IMR-90 (cell line): ENCODE results near the gene KRT80. TPM values are rescaled to one million over a fixed set of nuclear protein-coding genes. Genes with fewer than 3 reads are reported as not detected.

ENCODE experiments used
- ATAC-seq: fragments of 200-7000 bp; cut with Tn5 transposase; 2 replicates; pipeline ENCODE4 v1.9.1; 2020; ENCODE audit warnings: low read depth, mild to moderate bottlenecking, moderate library complexity
- BruUV-seq: library from RNA; stranded (reverse); fragments of 400-500 nt; replicated peaks from 2 replicates; lab custom pipeline; 2021; lab: Mats Ljungman, UMichigan
- CTCF ChIA-PET: fragments of 300-600 bp; formaldehyde crosslinking; extraction: SDS; loops from one replicate; lab custom pipeline; 2021; ENCODE audit warnings: antibody characterized with exemption; lab: Yijun Ruan, JAX
- POLR2A ChIA-PET: fragments of 300-600 bp; sonication (Branson Sonifier 250); formaldehyde crosslinking; loops from one replicate; lab custom pipeline; 2022; ENCODE audit warnings: antibody characterized with exemption; ENCODE audit not compliant: unreplicated experiment; lab: Charles Lee
- DNase-seq: peaks from one replicate; pipeline ENCODE4 v3.0.0; 2013
- H2AFZ ChIP-seq: replicated peaks from 2 replicates; pipeline ENCODE3; 2013; ENCODE audit warnings: low read length, mild to moderate bottlenecking; ENCODE audit not compliant: poor library complexity
- H2AK5ac ChIP-seq: 2 replicates; pipeline ENCODE4 v1.6.1; 2013; ENCODE audit warnings: low read depth, low read length, inconsistent platforms
- H2AK9ac ChIP-seq: replicated peaks from 2 replicates; pipeline ENCODE3; 2013; ENCODE audit warnings: mild to moderate bottlenecking, low read depth, low read length, moderate library complexity; ENCODE audit not compliant: poor library complexity
- H2BK120ac ChIP-seq: 2 replicates; pipeline ENCODE4 v1.6.1; 2013; ENCODE audit warnings: low read depth, low read length, inconsistent platforms
- H2BK15ac ChIP-seq: 3 replicates; pipeline ENCODE4 v1.6.1; 2013; ENCODE audit warnings: low read depth, low read length, inconsistent platforms
- H2BK20ac ChIP-seq: 2 replicates; pipeline ENCODE4 v1.6.1; 2013; ENCODE audit warnings: low read depth, mild to moderate bottlenecking, inconsistent platforms, low read length, moderate library complexity
- H2BK5ac ChIP-seq: 2 replicates; pipeline ENCODE4 v1.6.1; 2013; ENCODE audit warnings: mild to moderate bottlenecking, low read depth, low read length, inconsistent platforms; ENCODE audit not compliant: poor library complexity, severe bottlenecking
- H3K14ac ChIP-seq: replicated peaks from 2 replicates; pipeline ENCODE4 v1.6.1; 2013; ENCODE audit warnings: low read depth, low read length, inconsistent platforms
- H3K18ac ChIP-seq: 2 replicates; pipeline ENCODE4 v1.6.1; 2013; ENCODE audit warnings: low read depth, low read length, control low read depth
- H3K23ac ChIP-seq: 2 replicates; pipeline ENCODE4 v1.6.1; 2013; ENCODE audit warnings: low read depth, low read length, inconsistent platforms
- H3K27ac ChIP-seq: 2 replicates; pipeline ENCODE4 v1.5.1; 2013; ENCODE audit warnings: mild to moderate bottlenecking, control low read depth, low read length; ENCODE audit not compliant: insufficient read depth
- H3K27me3 ChIP-seq: 2 replicates; pipeline ENCODE4 v1.6.1; 2013; ENCODE audit warnings: low read length; ENCODE audit not compliant: control insufficient read depth, insufficient read depth
- H3K36me3 ChIP-seq: 2 replicates; pipeline ENCODE4 v1.6.1; 2013; ENCODE audit warnings: low read length, mixed read lengths; ENCODE audit not compliant: control insufficient read depth, insufficient read depth
- H3K4ac ChIP-seq: 2 replicates; pipeline ENCODE4 v1.6.1; 2013; ENCODE audit warnings: low read depth, low read length, inconsistent platforms
- H3K4me1 ChIP-seq: 2 replicates; pipeline ENCODE4 v1.6.1; 2013; ENCODE audit warnings: low read length, mixed read lengths; ENCODE audit not compliant: control insufficient read depth, insufficient read depth
- H3K4me2 ChIP-seq: 2 replicates; pipeline ENCODE4 v1.6.1; 2013; ENCODE audit warnings: low read depth, mild to moderate bottlenecking, control low read depth, low read length, moderate library complexity
- H3K4me3 ChIP-seq: 2 replicates; pipeline ENCODE4 v1.5.1; 2013; ENCODE audit warnings: low read depth, mild to moderate bottlenecking, control low read depth, low read length, moderate library complexity; ENCODE audit not compliant: insufficient read depth
- H3K56ac ChIP-seq: 2 replicates; pipeline ENCODE4 v1.6.1; 2013; ENCODE audit warnings: low read length, inconsistent platforms; ENCODE audit not compliant: insufficient read depth; ENCODE audit errors: extremely low read depth
- H3K79me1 ChIP-seq, 2 experiments: 2 replicates each; pipeline ENCODE4 v1.6.1; 2013; ENCODE audit warnings: low read length in 2 of 2, inconsistent platforms in 1 of 2, low read depth in 1 of 2
- H3K9ac ChIP-seq: 2 replicates; pipeline ENCODE4 v1.6.1; 2013; ENCODE audit warnings: low read depth, low read length, control low read depth
- H3K9me1 ChIP-seq: 2 replicates; pipeline ENCODE4 v1.6.1; 2013; ENCODE audit warnings: low read length, inconsistent platforms; ENCODE audit not compliant: insufficient read depth
- H3K9me3 ChIP-seq: 2 replicates; pipeline ENCODE4 v1.6.1; 2013; ENCODE audit warnings: low read length; ENCODE audit not compliant: control insufficient read depth, insufficient read depth
- H4K20me1 ChIP-seq: 2 replicates; pipeline ENCODE4 v1.6.1; 2013; ENCODE audit warnings: low read length, inconsistent platforms; ENCODE audit not compliant: insufficient read depth
- H4K5ac ChIP-seq: 2 replicates; pipeline ENCODE4 v1.6.1; 2013; ENCODE audit warnings: mild to moderate bottlenecking, low read depth, low read length, control low read depth
- H4K8ac ChIP-seq, 2 experiments: 2 replicates each; pipeline ENCODE4 v1.6.1; 2013; ENCODE audit warnings: low read depth in 2 of 2, low read length in 2 of 2, control low read depth in 1 of 2, inconsistent platforms in 1 of 2
- H4K91ac ChIP-seq: 2 replicates; pipeline ENCODE4 v1.6.1; 2013; ENCODE audit warnings: low read depth, low read length, inconsistent platforms; ENCODE audit not compliant: insufficient read depth
- BHLHE40 ChIP-seq: fragments of 150-350 bp; IDR thresholded peaks from 2 replicates; pipeline ENCODE4 v1.6.1; 2016; ENCODE audit warnings: mild to moderate bottlenecking, low read depth, low read length
- CEBPB ChIP-seq: IDR thresholded peaks from 2 replicates; pipeline ENCODE4 v1.6.1; 2012; ENCODE audit warnings: low read depth, low read length, improper control_type of control experiment
- FOS ChIP-seq: fragments of 150-350 bp; IDR thresholded peaks from 2 replicates; pipeline ENCODE4 v1.6.1; 2016; ENCODE audit warnings: low read depth, low read length
- MAFK ChIP-seq: IDR thresholded peaks from 2 replicates; pipeline ENCODE4 v1.6.1; 2012; ENCODE audit warnings: low read depth, low read length, improper control_type of control experiment
- MAZ ChIP-seq: IDR thresholded peaks from 2 replicates; pipeline ENCODE4 v1.6.1; 2012; ENCODE audit warnings: low read depth, mild to moderate bottlenecking, low read length, improper control_type of control experiment, moderate library complexity, borderline replicate concordance
- MXI1 ChIP-seq: IDR thresholded peaks from 2 replicates; pipeline ENCODE4 v1.6.1; 2012; ENCODE audit warnings: low read depth, mild to moderate bottlenecking, low read length, moderate library complexity, borderline replicate concordance
- NFE2L2 ChIP-seq: fragments of 150-350 bp; IDR thresholded peaks from 2 replicates; pipeline ENCODE4 v1.6.1; 2016; ENCODE audit warnings: low read depth, mild to moderate bottlenecking, low read length
- POLR2A ChIP-seq: IDR thresholded peaks from 2 replicates; pipeline ENCODE4 v1.6.1; 2012; ENCODE audit warnings: mild to moderate bottlenecking, low read depth, low read length
- RAD21 ChIP-seq: IDR thresholded peaks from 2 replicates; pipeline ENCODE4 v1.6.1; 2012; ENCODE audit warnings: low read length, improper control_type of control experiment
- RCOR1 ChIP-seq: IDR thresholded peaks from 2 replicates; pipeline ENCODE4 v1.6.1; 2012; ENCODE audit warnings: mild to moderate bottlenecking, low read length, improper control_type of control experiment; ENCODE audit not compliant: insufficient replicate concordance
- SMC3 ChIP-seq: fragments of 150-350 bp; IDR thresholded peaks from 2 replicates; pipeline ENCODE4 v1.6.1; 2016; ENCODE audit warnings: low read depth, mild to moderate bottlenecking, antibody characterized with exemption, low read length, moderate library complexity
- WGBS, 2 experiments: methylation state at CpG; one replicate each; pipeline versions ENCODE4 v1.1.5 to v1.1.7; 2013; ENCODE audit warnings: missing lambda C conversion rate in 2 of 2; ENCODE audit not compliant: insufficient read length in 1 of 2; ENCODE audit errors: extremely low coverage in 2 of 2; 5-methylcytosine and 5-hydroxymethylcytosine counted together
- dilution Hi-C: fragments of 300-500 bp; cut with HindIII; formaldehyde crosslinking; loops from one replicate; pipeline ENCODE4 v1.14.3; 2018; ENCODE audit warnings: low sequenced_read_pairs; ENCODE audit not compliant: unreplicated experiment
- in situ Hi-C: fragments of 300-500 bp; cut with MboI; formaldehyde crosslinking; loops from 3 replicates; pipeline ENCODE4 v1.14.3; 2019; ENCODE audit warnings: low sequenced_read_pairs, inconsistent platforms, mixed read lengths
- intact Hi-C: fragments of 100-400 bp; cut with micrococcal nuclease; formaldehyde crosslinking; loops from 2 replicates; pipeline ENCODE4 v1.10.0; 2022
- polyA plus RNA-seq, 3 experiments: library from polyadenylated mRNA; depleted of rRNA; stranded (reverse); fragments of >200 nt; gene quantifications; 2 replicates each; pipeline ENCODE4 v1.2.3, GENCODE V29; 2012; ENCODE audit warnings: low replicate concordance in 1 of 3
- total RNA-seq: library from RNA; depleted of rRNA; stranded (reverse); fragments of >200 nt; gene quantifications from 2 replicates; pipeline ENCODE4 v1.2.3, GENCODE V29; 2012
- TF ChIP-seq, protein P1 (sequence below): fragments of 150-350 bp; IDR thresholded peaks from 2 replicates; pipeline ENCODE4 v1.6.1; 2016; ENCODE audit warnings: low read depth, mild to moderate bottlenecking, low read length, moderate library complexity, borderline replicate concordance

The KRT80 gene
- total and polyA plus RNA-seq, 2 of the 4 experiments (the other 2 are of a cell fraction), result 0.54 to 3.4 TPM

GRCh38 chr12:52200086-52200780 is 8.4 kb upstream of the KRT80 start:
- Histone ChIP-seq H3K18ac (no peak overlapping the region), H3K56ac (no peak overlapping the region), H3K4me1 (peaks cover 28% of the 10 kb centered on the region), H3K4me2 (no peak overlapping the region), H4K8ac (no peak overlapping the region), H2BK15ac (no peak overlapping the region), H3K27me3 (no peaks in the 10 kb centered on the region), H3K9me1 (peaks cover 16% of the 10 kb centered on the region), H3K79me1 (peaks cover 0 to 4% of the 10 kb centered on the region in 2 experiments; a peak in 1 of 4 replicates), H3K4ac (peak overlapping the region; percentile 8; the same call in 1 of the 2 replicates), H3K23ac (no peak overlapping the region), H4K20me1 (no peaks in the 10 kb centered on the region), H3K27ac (no peak overlapping the region), H3K14ac (no peak overlapping the region), H2AFZ (no peak overlapping the region), H4K91ac (peak overlapping the region; percentile 18; the same call in 1 of the 2 replicates), H3K36me3 (no peaks in the 10 kb centered on the region), H3K4me3 (no peak overlapping the region), H3K9ac (no peak overlapping the region), H2BK20ac (0 out of 2 replicates have a peak overlapping the region, but pooled peaks have one; percentile 28), H2AK9ac (no peak overlapping the region), H2AK5ac (peak overlapping the region; percentile 39), H2BK5ac (no peak overlapping the region), H2BK120ac (0 out of 2 replicates have a peak overlapping the region, but pooled peaks have one; percentile 38), H4K5ac (no peak overlapping the region), H3K9me3 (no peaks in the 10 kb centered on the region)
- in situ Hi-C loops (no loop called here), dilution Hi-C loops (no loop called here), intact Hi-C loops (no loop called here)
- no peak for TF ChIP-seq POLR2A
- TF ChIP-seq, protein P1, sequence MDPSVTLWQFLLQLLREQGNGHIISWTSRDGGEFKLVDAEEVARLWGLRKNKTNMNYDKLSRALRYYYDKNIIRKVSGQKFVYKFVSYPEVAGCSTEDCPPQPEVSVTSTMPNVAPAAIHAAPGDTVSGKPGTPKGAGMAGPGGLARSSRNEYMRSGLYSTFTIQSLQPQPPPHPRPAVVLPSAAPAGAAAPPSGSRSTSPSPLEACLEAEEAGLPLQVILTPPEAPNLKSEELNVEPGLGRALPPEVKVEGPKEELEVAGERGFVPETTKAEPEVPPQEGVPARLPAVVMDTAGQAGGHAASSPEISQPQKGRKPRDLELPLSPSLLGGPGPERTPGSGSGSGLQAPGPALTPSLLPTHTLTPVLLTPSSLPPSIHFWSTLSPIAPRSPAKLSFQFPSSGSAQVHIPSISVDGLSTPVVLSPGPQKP, result no peak
- TF ChIP-seq RCOR1, result no peak
- no peak for TF ChIP-seq SMC3
- TF ChIP-seq MAFK, result no peak
- TF ChIP-seq CEBPB, result no peak
- no peak for TF ChIP-seq MAZ
- no peak for TF ChIP-seq BHLHE40
- no peak for TF ChIP-seq NFE2L2
- no peak for TF ChIP-seq MXI1
- TF ChIP-seq FOS, result no peak
- no peak for TF ChIP-seq RAD21
- DNase-seq, result no peak
- ATAC-seq, result no peak
- 77% methylated on average over 3 of the region's 13 CpGs; no CpG with 5 or more reads in 1 of the 2 experiments for WGBS, 2 experiments
- POLR2A ChIA-PET, result interaction anchor here (0.6 kb wide), 1 partner anchor 1456 kb away, joined by 4 read pairs; no protein-coding TSS in a partner anchor
- CTCF ChIA-PET, result no interaction called here
- no TSS peak for BruUV-seq
